Globus pallidus (tissue), 1 donor: Measurements from ENCODE around the gene ALG3.
A peak's percentile ranks its signal among the peaks of the same experiment; 100 is the strongest.
"Not testable (repeated sequence)": the region's sequence is repeated elsewhere in the genome, so short reads cannot be mapped to it uniquely, and the experiment has no call there.

ENCODE experiments used
- DNase-seq: peaks from one replicate; pipeline ENCODE4 v3.0.0-alpha.2; 2015; ENCODE audit warnings: low spot score

The ALG3 gene

GRCh38 chr3:184248454-184249411 is at the start of gene ALG3:
TSS of gene ALG3 (minus strand) at chr3:184248962. CDS start at chr3:184248940, 22 bp downstream.
- peak; percentile 78 for DNase-seq

GRCh38 chr3:184296616-184297015 is 47.9 kb upstream of the ALG3 start:
- DNase-seq: no peak

GRCh38 chr3:184295771-184296170 is 47.0 kb upstream of the ALG3 start:
- no peak for DNase-seq

- DNase-seq: no peak
These were observed 43.1 kb upstream of the ALG3 start for GRCh38 chr3:184291738-184292445.

GRCh38 chr3:184291044-184291737 is 42.4 kb upstream of the ALG3 start:
- no peak for DNase-seq

GRCh38 chr3:184290331-184290730 is 41.6 kb upstream of the ALG3 start:
- DNase-seq: no peak

GRCh38 chr3:184289426-184289938 is 40.7 kb upstream of the ALG3 start:
- DNase-seq: peak; percentile 37

GRCh38 chr3:184284696-184285095 is 35.9 kb upstream of the ALG3 start:
- DNase-seq: peak; percentile 46

GRCh38 chr3:184283681-184284080 is 34.9 kb upstream of the ALG3 start:
- no peak for DNase-seq

GRCh38 chr3:184282941-184283340 is 34.2 kb upstream of the ALG3 start:
- no peak for DNase-seq

GRCh38 chr3:184277366-184277765 is 28.6 kb upstream of the ALG3 start:
- no peak for DNase-seq

GRCh38 chr3:184275961-184276910 is 27.5 kb upstream of the ALG3 start, which contains the start of gene ECE2:
TSS of gene ECE2 (plus strand) at chr3:184276022. CDS start at chr3:184276154, 132 bp downstream.
- no peak for DNase-seq

GRCh38 chr3:184275381-184275701 is 26.6 kb upstream of the ALG3 start:
- DNase-seq: no peak

- DNase-seq: no peak
These were observed 23.5 kb upstream of the ALG3 start for GRCh38 chr3:184272269-184272668.

- DNase-seq: not testable (repeated sequence)
These were observed 18.5 kb upstream of the ALG3 start for GRCh38 chr3:184267249-184267648.

GRCh38 chr3:184262764-184263179 is 14.0 kb upstream of the ALG3 start:
- no peak for DNase-seq

- no peak for DNase-seq
These were observed 13.3 kb upstream of the ALG3 start for GRCh38 chr3:184261854-184262763.

GRCh38 chr3:184261270-184261853 is 12.6 kb upstream of the ALG3 start, which contains the start of gene CAMK2N2:
TSS of gene CAMK2N2 (minus strand) at chr3:184261553. CDS start at chr3:184261285, 268 bp downstream.
- peak; percentile 38 for DNase-seq

GRCh38 chr3:184260724-184261269 is 12.0 kb upstream of the ALG3 start:
- DNase-seq: no peak
